Bone marrow (tissue), 2 donors: Measurements from ENCODE around the gene SLC16A7.

Experiments
- DNase-seq, 2 donors: peaks; one replicate each; lab custom pipeline; 2025; lab: John Stamatoyannopoulos, UW

Gene SLC16A7

DNA sequence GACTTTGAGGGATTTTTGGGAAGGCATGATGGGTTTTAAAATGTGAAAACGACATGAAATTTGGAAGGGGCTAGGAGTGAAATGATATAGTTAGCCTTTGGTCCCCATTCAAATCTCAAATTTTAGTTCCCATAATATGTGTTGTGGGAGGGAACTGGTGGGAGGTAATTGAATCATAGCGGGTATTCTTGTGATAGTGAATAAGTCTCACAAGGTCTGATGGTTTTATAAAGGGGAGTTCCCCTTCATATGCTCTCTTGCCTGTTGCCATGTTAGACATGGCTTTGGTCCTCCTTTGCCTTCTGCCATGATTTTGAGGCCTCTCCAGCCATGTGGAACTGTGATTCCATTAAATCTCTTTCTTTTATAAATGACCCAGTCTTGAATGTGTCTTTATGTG is 72.8 kb downstream of the SLC16A7 start:
- no peak for DNase-seq

GRCh38 chr12:59672273-59672672 is 76.4 kb downstream of the SLC16A7 start:
- no peak for DNase-seq

- DNase-seq, result no peak
These were observed 79.6 kb downstream of the SLC16A7 start for GRCh38 chr12:59675461-59675860.

DNA sequence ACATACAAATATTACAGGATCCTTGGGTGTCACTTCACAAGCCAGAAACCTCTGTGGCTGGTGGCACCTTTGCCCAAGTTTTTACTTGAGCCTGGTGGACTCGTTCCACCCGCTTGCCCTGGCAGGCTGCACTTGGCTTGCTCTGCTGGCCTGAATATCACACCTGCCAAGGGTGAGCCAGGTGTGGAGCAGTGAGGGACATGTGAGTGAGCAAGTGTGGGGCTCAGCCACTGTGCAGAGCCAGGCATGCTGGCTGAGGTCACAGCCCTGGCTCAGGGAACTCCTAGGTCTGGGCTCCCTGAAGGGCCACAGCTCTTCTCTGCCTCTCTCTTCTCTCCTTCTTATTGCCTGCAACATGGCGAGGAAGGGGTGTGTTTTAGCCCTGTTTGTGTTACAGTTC is 82.0 kb downstream of the SLC16A7 start:
- no peak for DNase-seq

- DNase-seq, result no peak
These were observed 83.1 kb downstream of the SLC16A7 start for GRCh38 chr12:59678759-59679411.

DNA sequence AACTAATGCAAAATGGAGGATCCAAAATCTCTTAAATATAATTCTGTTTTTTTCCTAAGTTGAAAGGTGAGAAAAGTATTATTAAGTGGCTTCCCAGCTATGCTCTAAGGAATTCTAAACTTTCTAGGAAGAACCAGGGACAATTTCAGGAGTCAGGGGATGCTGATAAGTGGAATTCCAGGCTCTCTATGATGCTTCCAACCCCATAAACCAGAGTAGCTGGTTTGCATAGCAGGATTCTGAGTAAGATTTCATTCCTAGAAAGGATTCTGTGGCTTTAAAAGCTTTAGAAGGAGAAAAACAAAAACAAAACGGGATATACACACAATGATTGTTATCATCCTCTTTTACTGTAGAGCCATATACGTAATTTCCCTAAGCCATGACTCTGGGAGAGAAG is 93.9 kb downstream of the SLC16A7 start:
- no peak for DNase-seq

- DNase-seq, result no peak
These were observed 99.5 kb downstream of the SLC16A7 start for GRCh38 chr12:59695379-59695778.

- no peak for DNase-seq
These were observed 102.8 kb downstream of the SLC16A7 start for GRCh38 chr12:59698600-59698999.

- no peak for DNase-seq
These were observed 103.8 kb downstream of the SLC16A7 start for GRCh38 chr12:59699421-59700152.

- DNase-seq, result no peak
These were observed 104.3 kb downstream of the SLC16A7 start for GRCh38 chr12:59700153-59700450.

DNA sequence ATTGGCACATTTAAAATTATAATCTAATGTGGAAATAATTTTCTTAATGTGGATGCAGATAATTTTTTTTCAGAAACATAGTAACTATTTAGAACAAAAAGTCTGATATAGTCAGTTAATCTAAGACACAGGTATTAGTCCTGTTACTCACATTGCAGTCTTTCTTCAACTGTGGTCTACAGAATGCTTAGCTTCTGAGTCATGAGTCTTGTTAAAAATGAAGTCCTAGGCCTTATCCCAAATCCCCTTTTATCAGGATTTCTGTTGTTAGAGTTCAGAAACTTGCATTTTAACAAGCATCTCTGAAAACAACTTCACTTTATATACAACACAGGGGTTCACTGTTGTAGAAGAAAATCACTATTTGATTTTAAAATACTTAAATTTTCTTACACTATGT is 112.2 kb downstream of the SLC16A7 start:
- no peak for DNase-seq

DNA sequence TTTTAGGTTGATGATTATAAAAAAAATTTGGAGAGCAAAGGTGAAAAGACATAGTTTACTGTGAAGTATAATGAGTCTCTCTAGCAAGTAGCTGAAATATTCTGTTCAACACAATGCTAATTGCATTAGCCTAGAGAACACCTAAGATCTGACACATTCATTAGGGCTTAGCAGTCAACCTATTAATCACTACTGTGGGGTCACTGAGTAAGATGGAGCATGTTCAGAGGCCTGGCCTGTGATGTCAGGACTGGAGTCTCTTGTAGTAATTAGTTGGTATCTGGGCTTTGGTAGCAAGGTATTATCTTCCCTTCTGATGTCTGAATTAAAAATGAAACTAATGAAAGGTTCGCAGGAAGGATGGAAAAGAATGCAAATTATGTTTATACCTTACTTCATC is 112.7 kb downstream of the SLC16A7 start:
- DNase-seq, result no peak

DNA sequence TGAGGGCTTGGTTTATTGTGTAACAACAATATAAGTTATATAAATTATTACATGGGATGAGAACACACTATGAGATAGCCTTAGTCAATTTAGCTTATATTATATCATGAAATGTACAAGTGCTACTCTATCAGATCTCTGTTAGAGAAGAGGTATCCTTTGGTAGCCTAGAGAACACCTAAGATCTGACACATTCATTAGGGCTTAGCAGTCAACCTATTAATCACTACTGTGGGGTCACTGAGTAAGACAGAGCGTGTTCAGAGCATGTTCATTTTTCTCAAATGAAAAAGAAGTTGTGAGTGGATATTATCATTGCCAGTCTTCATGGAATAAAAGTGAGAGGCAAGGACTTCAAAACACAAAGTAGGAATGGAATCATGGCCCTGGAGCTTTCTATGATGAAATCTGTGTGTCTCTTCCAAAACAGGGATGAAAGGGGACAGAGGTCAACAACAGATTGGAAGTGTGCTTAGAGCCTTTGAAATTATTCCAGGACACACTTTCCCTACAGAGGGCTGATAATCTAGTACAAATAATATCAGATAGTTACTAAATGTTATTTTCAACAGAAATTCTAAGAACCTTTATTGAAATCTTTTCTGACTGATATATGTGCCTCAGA is 114.3 kb downstream of the SLC16A7 start:
- no peak for DNase-seq

- peak in 1 of 2 donors; percentile 5 for DNase-seq
These were observed 115.1 kb downstream of the SLC16A7 start for GRCh38 chr12:59710964-59711363.

DNA sequence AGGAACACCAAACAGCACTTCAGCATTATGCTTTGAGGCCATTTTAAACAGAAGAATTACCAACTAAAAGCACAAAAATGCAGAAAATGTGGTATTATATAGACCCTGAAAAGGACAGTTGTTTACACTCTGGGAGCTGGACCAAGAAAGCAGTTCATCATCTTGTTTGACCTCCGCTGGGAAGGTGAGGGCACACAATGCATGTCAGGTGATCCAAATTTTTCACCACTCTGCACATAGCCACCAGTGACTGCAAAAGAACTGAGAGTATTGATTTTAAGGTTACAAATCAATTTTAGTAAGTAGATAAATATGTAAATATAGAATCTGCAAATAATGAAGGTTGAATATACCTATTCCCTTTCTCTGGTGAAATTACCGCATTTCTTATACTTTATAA is 119.6 kb downstream of the SLC16A7 start:
- DNase-seq, result no peak

DNA sequence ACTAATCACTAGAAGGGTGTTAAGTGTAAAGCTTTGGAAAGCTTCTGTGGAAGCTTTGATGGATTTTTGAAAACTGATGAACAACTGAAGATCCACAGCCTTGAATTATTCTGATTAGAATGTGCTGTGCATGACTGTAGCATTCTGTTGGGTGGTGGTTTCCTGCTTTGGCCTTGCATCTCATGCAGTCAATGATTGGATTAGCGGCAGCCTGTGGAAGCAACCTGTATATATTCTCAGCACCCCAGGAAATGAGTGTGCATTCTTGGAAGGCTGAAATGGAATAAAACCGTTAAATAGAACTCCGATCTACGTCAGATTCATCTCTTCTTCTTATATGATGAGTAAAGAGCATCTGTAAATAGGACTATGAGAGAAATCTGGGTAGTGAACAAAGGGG is 120.2 kb downstream of the SLC16A7 start:
- DNase-seq, result peak in 1 of 2 donors; percentile 57

DNA sequence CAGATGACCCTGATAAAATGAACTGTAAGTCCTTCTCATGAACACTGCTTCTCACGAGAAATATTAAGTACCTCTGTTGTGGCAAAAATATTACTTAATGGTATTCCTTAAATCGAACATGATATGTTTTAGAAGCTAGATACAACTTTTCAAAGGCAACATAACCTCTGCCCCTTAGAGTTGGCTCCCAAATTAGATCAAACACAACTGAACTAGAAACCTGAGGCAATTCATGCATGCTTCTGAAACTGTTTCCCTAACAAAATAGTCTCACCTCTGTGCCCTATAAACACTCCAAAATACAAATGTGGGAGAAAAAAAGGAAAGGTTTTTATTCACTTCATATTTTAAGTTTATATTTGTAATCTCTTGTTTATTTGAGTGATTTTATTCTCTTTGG is 121.6 kb downstream of the SLC16A7 start:
- DNase-seq, result no peak

- DNase-seq, result no peak
These were observed 123.9 kb downstream of the SLC16A7 start for GRCh38 chr12:59719701-59720100.

DNA sequence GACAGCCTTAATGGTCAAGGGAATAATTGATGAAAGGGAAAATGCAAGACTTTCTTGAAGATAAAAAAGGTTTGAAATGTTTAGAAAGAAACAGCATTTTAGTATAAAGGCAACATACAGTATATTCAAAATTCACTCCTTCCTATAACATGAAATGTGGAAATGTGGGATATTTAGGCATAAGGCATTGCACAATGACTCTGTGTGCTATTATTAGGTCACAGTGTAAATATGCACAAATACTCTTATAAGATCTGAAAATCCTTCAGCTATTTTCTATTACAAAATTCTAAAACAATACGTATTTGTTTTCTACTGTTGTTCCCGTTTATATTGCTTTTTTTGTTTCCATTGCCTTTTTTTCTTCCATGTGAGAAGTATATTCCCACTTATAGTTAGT is 127.7 kb downstream of the SLC16A7 start:
- DNase-seq, result no peak

GRCh38 chr12:59724011-59724695 is 128.3 kb downstream of the SLC16A7 start:
- no peak for DNase-seq

DNA sequence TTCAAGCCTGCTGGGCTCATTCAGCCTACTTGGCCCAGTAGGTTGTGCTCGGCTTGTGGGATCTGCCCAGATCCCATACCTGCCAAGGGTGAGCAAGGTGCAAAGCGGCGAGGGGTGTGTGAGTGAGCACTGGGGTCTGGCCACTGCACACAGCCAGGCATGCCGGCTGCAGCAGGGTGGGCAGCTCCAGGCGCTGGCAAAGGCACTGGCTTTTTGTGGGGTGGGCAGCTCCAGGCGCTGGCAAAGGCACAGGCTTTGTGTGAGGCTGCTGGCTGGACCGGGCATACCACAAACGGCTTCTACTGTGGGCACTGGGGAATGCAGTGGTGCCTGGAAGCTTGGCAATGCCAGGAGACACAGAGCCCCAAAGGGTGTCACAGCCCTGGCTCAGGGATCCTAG is 137.4 kb downstream of the SLC16A7 start:
- no peak for DNase-seq

GRCh38 chr12:59734371-59734770 is 138.5 kb downstream of the SLC16A7 start:
- DNase-seq, result no peak

GRCh38 chr12:59735231-59735630 is 139.4 kb downstream of the SLC16A7 start:
- DNase-seq, result no peak
